NCI-H510A treated with DMSO at 0.1 percent for 48 hours (cell line): Measurements from ENCODE around the gene PRRC2B.

Source experiments
- DNase-seq: peaks from one replicate; lab custom pipeline; 2025; lab: John Stamatoyannopoulos, UW

PRRC2B gene

DNA sequence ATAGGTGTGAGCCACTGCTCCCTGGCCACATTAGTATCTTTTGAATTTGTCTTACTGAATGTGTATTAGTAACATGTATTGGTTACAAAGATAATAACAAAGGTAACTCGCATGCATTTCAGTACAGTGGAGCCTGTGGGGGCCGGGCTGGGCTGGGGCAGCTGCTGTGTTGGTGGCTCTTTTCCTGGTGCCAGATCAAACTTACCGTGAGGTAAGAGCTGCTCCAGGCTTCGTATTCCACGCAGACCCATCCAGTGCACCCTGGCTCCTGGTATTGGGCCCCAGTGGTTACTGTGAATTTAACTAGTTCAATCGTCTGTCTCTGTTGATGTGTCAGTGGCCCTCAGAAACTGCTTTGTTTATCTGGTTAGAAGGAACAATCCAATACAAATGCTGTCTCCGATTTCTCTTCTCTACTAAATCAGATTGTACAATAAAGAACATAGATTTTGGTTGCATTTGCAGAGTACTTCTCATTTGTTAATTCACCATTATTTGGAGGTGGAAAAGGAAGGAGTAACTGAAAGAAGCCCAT is 15.6 kb downstream of the PRRC2B start:
- DNase-seq, result no peak

DNA sequence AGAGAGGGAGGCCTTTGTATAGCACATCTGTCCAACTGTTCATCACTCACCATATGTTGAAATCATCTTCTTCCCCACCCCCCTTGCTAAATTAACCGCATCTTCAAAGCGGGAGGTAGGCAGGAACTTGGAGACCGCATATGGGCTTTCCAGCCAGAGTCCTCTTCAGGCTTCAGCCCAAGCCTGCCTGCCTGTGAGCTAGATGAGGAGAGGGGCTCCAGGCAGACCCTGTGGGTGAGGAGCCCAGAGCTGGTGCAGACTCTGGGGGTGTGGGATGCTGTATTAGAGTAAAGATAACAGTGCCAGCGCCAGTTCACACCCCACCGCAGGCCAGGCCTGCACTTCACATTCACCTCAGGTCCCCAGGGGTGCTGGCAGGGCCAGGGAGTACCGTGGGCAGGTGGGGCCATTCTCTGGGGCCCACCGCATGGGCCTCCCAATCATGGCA is 16.2 kb downstream of the PRRC2B start:
- DNase-seq, result no peak

DNA sequence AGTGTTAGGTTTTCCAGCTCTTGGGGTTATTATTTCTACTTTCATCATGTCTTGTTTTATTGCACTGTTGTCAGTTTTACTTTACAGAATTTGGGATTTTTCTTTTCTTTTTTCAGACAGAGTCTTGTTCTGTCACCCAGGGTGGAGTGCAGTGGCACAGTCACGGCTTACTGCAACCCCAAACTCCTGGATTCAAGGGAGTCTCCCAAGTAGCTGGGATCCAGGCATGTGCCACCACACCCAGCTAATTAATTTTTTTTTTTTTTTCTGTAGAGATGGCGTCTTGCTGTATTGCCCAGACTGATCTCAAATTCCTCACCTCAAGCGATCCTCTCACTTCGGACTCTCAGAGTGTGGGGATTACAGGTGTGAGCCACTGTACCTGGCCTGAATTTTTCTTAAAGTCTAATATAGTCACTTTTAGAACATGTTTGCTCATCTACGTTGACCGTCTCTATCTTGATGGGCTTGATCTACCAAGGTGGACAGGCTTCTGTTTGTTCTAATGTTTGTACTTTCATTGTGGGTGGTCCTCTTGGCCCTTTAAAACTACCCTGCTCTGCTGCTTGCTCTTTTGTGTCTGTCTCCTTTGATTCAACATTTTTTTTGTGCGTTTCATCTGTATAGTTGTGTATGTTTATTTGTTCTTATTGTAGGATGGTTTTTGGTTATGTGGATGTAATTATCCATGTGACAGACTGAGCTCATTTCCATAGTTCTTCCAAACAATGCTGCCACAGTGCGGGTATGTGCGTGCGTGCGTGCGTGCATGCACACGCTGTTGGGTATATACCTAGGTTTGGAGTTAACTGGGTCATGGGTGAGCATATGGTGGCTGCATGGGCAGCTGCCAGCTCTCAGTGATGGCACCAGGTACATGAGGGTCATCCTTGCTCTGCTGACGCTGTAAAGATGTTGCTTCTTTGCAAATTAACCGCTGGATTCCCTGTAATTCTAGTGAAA is 18.1 kb downstream of the PRRC2B start:
- DNase-seq, result no peak

DNA sequence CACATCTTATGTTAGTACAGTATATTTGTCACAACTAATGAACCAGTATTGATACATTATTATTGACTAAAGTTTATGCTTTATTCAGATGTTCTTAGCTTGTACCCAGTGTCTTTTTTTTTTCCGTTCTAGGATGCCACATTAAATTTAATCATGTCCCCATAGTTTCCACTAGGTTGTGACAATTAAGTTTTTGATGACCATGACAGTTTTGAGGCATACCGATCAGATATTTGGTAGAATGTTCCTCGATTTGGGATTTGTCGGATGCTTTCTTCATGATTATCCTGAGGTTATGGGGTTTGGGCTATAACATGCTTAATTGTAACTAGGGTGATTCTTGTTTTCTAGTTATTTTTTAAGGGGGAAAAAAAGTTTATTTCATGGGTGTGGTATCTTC is 22.6 kb downstream of the PRRC2B start:
- no peak for DNase-seq

DNA sequence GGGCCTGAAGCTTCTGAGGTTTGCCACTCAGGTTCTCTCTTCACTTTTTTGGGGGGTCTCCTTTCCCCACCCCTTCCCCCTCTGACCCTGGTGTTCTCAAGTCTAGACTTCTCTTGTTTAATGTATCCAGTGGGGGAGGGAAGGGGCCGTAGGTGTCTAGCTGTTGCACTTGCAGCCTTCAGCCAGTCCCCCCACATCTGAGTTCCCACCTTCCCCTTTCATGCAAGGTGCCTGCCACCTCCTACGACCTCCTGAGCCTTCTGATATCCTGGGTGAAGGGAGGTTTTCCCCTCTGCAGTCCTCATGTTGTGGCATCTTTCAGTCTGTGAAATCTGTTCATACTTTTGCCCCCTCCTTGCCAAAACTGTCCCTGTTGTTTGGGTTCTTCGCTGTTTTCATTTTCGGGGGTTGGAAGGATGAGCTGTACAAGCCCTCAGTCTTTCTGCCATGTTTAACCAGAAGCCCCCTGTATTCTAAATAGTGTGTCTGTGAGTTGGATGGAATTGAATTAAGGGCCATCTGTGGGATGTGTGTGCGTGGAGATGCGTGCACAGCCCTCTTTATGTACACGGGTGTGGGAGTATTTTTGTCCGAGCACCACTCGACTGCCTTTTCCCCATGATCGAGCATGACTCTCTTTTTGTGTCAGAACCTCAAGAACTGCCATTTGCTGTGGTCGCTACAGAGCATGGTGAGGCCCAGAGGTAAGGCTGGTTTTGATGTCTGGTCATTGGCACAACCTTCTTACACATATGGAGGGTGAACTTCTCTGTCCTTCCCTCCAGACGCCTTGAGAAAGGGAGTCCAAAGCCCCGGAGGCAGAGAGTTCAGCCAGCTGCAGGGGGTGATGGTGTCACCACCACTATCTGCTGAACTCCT is 23.6 kb downstream of the PRRC2B start:
- no peak for DNase-seq

DNA sequence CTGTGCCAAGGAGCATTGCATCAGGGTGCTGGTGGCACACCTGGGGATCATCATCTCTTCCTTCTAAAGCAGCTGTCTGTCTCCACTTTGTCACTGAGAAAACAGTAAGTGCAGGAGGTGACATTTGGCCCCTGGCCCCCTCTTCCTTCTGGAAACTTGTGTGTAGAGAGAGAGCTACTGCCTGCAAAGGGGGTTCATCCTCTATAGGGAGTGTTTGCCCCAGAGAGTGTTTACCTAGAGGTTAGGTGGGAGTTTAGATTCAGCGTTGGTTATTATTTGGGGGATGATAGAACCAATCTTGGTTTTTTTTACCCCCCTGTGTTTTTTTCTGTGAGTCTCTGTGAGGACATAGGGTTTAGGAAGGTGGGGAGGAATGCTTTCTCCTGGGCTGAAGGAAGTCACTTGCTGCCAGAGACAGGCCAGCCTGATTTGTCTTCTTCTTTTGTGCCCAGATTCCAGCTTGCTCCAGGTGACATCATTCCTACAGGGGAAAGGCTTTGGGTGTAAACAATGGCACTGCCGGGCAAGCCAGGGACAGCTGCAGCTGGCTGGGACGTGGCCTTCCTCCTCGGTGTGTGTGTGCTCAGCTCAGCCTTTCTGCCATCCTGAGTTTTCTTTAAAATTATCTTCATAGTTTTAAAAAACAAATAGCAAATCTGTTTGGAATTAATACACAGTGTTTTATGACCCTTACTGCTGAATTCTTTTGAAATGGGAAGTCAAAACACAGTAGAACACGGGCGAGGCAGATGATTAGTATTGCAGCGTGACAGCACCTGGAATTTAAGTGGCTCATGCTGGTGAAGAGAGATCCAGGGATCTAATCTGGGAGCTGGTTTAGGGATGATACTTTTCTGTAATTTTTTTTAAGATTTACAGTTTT is 24.5 kb downstream of the PRRC2B start:
- peak; percentile 95 for DNase-seq

DNA sequence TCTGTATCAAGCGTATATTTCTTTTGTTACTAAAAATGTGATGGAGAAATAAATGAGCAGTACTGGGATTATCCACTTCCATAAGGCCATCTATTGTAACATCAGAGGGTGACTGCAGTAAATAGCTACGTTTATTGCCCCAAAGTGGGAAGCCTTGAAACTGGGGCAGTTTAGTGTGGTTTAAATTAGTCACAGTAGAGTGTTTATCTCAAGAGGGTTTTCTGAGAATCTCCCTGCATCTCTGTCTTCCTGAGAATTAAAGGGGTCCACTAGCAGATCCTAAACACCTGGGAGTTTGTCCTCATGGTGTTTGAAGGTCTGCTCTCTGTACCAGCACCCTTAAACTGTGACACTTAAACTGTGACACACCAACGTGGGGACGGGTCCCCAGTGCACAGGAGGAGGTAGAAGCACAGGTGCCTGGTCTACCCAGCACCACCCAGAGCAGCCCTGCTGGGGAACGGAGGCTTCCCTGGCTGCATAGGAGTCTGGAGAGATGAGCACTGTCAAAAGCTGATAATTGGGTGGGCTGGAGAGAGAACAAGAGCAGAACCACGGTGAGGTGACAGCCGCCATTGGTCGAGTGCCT is 25.2 kb downstream of the PRRC2B start:
- DNase-seq, result no peak

DNA sequence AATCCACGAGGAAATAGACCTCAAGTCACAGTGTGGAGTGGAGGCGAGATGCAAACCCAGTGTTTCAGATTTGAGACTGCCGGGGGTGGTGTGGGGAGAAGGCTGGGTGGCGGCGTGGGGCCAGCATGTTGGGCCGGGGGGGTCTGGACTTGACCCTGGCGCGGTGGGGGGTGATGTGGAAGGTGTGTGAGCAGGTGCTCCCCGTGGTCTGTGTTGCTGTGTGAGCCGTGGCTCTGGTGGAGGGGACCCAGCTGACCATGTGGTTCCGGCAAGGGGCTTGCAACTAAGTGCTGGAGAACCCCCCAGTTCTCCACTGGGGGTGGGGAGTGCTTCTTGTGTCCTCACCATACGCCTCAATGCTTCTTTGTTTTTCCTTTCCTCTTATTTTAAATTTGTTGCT is 25.8 kb downstream of the PRRC2B start:
- DNase-seq, result no peak

DNA sequence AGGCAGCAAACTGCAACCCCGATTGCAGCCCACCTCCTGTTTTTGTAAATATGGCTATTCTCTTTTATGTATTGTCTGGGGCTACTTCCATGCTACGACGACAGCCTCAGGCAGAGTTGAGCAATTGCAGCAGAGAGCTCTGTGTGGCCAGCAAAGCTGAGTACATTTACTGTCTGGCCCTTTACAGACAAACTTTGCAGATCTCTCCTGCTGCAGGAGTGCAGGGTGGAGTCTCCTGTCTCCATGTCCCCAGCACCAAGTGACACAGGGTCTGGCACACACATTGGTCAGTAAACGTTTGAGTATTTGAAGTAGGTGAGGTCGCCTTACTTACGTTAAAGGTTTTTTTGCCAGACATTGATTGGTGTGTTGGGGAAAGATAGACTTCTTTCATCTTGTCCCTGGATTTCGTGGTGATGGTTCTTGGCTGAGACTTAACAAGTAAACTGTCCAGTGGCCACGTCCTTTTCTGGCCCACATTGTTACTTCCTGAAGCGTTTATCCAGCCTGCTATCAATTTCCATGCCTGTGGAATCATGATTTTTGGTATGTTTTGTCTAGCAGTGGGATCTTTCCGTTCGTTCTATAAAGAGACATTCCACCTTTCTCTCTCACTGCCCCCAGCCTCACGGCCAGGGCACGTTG is 27.2 kb downstream of the PRRC2B start:
- DNase-seq, result peak; percentile 21

DNA sequence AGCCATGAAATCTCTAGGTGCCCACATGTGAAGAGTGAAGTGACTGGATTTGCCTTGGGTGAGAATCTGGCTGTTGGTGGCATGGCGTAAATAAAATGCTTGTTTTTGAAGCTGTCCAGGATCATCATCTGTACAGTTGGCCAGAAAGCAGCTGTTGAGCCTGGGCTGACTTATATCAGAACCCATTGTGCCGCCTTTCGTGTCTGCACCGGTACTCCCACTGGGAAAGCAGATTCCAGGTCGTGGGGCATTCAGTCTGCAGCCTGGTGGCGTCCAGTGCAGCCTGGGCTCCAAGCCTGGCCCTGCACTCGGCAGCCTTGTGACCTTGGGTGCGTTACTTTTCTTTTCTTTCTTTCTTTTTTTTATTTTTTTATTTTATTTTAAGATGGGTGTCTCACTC is 27.8 kb downstream of the PRRC2B start:
- DNase-seq, result no peak

DNA sequence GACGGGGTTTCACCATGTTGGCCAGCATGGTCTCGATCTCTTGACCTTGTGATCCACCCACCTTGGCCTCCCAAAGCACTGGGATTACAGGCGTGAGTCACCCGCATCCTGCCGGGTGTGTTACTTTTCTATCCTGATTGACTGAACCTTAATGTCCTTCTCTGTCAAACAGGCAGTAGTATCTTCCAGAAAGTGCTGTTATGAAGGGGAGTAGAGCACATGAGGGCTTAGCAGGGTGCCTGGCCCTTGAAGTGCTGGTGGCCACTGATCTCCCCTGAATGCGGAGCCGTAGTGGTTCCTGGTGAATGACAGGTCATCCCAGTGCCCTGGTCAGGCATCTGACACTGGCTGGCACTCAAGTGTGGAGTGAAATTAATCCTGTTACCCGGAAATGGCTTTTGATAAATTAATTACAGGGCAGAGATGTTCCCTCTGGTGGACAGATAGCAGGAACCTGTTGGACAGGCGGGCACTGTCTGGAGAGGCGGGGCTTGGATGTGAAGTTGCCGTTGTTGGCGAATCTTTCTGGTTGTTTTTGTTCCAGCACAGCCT is 28.4 kb downstream of the PRRC2B start:
- DNase-seq, result peak; percentile 84

DNA sequence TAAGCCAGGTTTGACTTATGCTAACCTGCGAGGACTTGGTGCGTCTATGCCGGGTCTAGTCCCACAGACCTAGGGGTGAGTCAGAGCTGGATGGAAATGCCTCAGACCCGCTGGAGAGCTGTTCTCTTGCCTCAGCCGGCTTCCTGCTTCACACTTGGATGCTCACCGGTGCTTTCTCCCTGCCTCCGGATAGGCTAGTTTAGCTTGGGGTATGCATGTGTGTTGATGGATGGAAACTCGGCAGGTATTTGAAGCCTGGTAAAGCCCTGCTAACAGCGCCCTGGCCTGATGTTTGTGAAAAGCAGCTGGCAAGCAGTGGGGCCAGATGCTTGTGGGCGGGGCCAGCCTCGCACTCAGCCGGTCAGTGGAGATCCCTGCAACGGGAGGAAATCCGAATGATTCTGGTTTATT is 29.3 kb downstream of the PRRC2B start:
- peak; percentile 94 for DNase-seq

DNA sequence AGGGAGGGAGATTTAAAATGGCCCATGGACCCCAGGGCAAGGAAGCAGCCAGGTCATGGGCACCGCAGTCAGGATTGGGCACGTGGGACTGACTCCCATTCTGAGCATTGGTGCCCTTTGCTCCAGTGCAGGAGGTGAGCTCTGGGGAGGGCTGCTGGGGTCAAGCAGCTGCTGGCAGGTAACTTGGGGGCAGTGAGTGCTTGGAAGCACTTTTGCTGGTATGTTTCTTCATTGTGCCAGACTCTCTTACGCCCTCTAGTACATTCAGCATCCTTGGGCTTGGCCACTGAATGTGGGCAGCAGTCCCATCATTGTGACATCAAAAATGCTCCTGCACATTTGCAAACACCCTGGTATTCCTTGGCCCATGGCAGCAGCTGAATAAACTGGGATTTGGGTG is 32.7 kb downstream of the PRRC2B start:
- no peak for DNase-seq

DNA sequence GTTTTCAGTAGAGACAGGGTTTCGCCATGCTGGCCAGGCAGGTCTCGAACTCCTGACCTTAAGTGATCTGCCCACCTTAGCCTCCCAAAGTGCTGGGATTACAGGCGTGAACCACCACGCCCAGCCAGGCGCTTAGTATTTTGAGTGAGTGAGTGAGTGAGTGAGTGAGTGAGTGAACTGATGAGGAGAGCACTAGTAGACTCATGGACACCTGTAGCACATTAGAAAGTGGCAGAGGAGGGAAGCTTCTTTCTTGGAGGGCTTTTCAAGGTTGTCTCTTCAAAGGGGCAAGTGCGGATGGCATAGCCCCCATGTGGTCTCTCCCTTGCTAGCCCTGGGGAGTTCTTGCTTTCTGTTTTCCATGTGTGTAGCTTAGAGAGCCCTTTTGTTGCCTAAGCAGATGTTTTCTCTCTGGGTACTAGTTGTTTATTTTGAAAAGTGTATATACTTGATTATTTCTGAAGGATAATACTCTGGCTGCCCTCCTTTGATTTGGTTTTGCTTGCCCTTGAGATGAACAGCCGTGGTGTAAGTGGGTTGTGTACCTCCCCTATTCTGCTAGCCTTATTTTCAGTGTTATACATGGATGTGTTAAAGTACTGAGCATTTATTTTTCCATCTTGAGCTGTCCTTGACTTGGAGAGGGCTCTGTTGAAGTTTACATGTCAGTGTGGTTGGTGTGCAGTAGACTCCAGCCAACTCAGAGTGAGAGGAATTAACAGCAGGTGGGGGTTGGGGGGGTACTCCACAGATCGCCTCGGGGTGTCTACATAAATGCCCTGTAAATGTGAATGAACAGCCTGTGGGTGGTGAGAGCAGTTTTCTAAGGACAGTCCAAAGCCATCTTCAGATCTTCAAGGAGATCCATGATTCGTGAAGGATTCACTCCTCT is 35.5 kb downstream of the PRRC2B start:
- DNase-seq, result no peak

DNA sequence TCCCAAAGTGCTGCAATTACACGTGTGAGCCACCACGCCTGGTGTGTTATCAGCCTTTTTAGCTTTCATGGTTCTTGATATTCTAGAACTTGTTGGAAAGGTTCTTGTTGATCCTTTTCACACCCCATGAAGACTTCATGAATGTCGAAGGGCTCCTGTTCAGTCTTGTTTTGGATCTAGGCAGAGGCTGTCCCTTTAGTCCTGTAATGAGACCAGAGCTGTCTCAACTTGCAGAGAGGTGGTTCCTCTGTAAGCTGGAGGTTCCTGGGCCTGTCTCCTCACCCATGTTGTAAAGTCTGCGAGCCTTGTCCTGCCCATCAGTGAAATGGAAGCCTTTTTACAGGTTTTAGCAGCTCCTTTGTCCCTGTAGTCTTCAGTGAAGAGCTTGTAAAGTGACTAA is 38.2 kb downstream of the PRRC2B start:
- no peak for DNase-seq

DNA sequence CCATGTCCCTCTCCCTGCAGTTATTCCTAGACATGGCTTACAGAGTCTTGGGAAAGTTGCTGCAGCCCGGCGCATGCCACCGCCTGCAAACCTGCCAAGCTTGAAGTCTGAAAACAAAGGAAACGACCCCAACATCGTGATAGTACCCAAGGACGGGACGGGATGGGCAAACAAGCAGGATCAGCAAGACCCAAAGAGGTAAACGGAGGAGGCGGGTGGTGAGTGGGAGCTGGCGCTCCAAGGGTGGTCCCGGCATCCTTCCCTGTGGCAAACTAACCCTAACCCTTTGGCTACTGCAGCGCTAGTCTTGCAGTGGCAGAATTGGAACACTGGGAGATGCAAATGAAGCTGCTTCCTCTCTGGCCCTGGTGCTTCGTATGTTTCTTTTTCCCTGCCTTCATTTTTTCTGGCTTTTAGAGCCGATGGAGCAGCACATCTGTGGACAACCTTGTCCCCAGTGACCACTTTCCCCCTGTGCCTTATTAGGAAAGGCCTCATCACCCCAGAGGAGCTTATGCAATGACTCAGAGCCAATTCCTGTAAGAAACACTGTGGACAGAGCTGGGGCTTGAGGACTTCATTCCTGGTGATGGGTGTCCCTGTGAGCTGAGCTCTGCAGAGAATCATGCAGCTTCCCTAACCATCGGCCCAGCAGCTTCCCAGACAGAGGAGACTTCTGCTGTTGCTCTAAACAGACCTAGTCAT is 38.9 kb downstream of the PRRC2B start:
- DNase-seq, result no peak

DNA sequence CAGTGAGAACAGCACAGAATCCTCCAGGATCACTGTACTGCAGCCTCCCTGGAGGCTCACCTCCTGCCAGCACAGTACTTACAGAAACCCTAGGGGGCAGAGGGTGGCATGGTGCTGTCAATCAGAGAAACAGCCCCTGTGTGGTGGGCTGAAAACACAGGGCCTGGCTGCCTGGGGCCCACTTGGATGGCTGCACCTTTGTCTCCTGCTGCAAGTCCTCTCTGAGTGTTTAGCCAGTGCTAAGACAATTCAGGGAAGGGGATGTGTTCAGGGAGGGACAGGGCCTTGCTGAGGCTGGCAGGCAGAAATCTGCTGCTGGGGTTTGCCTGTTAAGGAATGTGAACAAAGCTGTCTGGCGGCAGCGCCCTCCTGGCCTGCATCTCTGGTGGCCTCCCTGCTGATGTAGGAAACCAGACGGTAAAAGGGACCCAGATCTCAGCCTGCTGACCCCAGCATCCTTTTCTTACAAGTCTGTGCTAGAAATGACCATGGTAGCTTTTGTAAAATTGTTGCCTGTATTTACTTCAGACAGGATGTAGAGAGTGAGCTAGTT is 39.5 kb downstream of the PRRC2B start:
- DNase-seq, result no peak

DNA sequence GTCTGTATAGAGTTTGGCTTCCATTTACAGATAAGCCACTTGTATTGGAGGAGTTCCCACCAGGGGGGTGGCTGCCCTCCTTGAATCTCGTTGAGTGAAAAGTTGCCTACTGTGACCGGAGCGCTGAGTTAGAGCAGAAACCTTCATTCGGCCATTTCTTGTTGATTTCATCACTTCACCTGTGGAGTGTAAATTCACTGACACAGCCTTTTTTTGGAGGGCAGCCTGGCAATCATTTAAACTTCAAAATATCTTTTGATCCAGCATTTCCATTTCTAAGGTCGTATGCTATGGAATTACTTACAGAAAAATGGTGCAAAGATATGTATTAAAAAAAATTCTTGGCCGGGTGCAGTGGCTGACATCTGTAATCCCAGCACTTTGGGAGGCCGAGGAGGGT is 40.8 kb downstream of the PRRC2B start:
- DNase-seq, result no peak
